Colonic mucosa (tissue), 4 donors: Measurements from ENCODE around the gene CES1. TPM values are rescaled to one million over a fixed set of nuclear protein-coding genes. Genes with fewer than 3 reads are reported as not detected.
"Not testable (repeated sequence)": the region's sequence is repeated elsewhere in the genome, so short reads cannot be mapped to it uniquely, and the experiment has no call there.

ENCODE experiments used
- DNase-seq: peaks from one replicate; pipeline ENCODE4 v3.0.0-alpha.2; 2020
- H3K27ac ChIP-seq: fragments of 200-600 bp; one replicate; pipeline ENCODE4 v1.8.0; 2021
- H3K27me3 ChIP-seq: fragments of 200-600 bp; one replicate; pipeline ENCODE4 v1.8.0; 2021
- H3K36me3 ChIP-seq: fragments of 200-600 bp; one replicate; pipeline ENCODE4 v1.8.0; 2021
- H3K4me1 ChIP-seq: fragments of 200-600 bp; one replicate; pipeline ENCODE4 v1.8.0; 2021; ENCODE audit warnings: mild to moderate bottlenecking
- H3K4me3 ChIP-seq: fragments of 200-600 bp; one replicate; pipeline ENCODE4 v1.8.0; 2021
- H3K9ac ChIP-seq, 2 donors: one replicate each; pipeline ENCODE4 v1.7.0; 2013; ENCODE audit warnings: control low read depth in 2 of 2, low read depth in 2 of 2, low read length in 2 of 2
- H3K9me3 ChIP-seq: fragments of 200-600 bp; one replicate; pipeline ENCODE4 v1.8.0; 2021
- intact Hi-C: fragments of 100-400 bp; cut with DNase I; formaldehyde crosslinking; loops from one replicate; pipeline ENCODE4 v1.14.1; 2022
- total RNA-seq, 2 donors: library from RNA; stranded (reverse); fragmentation: NEBNext Ultra II Directional in 1 of 2; extraction: Animal tissue kit (Norgen Biotek cat#: 25700) in 1 of 2; gene quantifications; one replicate each; pipeline ENCODE4 v1.2.1, GENCODE V29; 2021
- TF ChIP-seq, protein P1 (sequence below): fragments of 200-600 bp; IDR thresholded peaks from one replicate; pipeline ENCODE4 v1.8.0; 2022; ENCODE audit warnings: antibody characterized with exemption, mild to moderate bottlenecking
- donor health status: healthy.
- donor health status: DM: no; HTN: no; CAD: no.
- donor health status: DM: no; HTN: no; CAD: no.

CES1 gene
- total RNA-seq, 2 donors from 2014 or later, result 9.1 to 19.2 TPM

DNA sequence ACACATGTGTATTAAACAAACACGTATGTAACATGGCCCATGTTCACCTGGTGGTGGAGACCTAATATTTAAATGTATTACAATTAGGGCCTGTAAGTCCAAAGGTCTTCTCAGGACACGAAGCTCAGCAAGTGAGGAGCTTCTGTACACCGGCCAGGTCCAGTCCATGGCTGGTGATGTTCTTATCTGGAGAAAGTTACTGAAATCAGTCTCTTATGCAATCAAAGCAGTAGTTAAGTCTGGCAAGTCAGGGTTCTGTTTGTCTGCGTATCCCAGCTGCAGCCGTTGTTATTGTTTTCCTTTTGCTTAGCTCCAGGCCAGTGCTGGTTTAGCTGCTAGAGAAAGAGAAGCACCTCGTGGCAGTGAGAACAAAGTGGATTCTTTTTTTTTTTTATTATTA lies 41.4 kb downstream of the CES1 start:
- H3K27ac ChIP-seq, H3K4me1 ChIP-seq, DNase-seq, H3K27me3 ChIP-seq, H3K9ac ChIP-seq, H3K4me3 ChIP-seq, H3K9me3 ChIP-seq, H3K36me3 ChIP-seq, intact Hi-C loops: not testable (repeated sequence)

DNA sequence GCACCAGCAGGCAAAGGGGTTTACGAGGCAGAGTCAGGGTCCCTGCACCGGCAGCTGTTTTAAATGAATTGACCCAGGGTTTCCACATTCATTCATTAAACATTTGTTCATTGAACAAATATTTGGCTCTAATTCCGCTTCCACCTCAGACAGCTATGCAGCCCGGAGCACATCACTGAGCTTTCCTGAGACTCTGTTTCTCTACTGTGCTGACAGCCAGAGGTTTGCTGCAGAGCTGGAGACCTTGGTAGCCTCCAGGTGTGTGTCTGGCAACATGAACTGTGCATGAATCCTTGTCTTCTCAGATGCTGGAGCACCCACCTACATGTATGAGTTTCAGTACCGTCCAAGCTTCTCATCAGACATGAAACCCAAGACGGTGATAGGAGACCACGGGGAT lies 42.7 kb downstream of the CES1 start:
- H3K9me3 ChIP-seq, H3K27me3 ChIP-seq, H3K9ac ChIP-seq, H3K27ac ChIP-seq, H3K36me3 ChIP-seq, intact Hi-C loops, DNase-seq, H3K4me3 ChIP-seq, H3K4me1 ChIP-seq: not testable (repeated sequence)

DNA sequence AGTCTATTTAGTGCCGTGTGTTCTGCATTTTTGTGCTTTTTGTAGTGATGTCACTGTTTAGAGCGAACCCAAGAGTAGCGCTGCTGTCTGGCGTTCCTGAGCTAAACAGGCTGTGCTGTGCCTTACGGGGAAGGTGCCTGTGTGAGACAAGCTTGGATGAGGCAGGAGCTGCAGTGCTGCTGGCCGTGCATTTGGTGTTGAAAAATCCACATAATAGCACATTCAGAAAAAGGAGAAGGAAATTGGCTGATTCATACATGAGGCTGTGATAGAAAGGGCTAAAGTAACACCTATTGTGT lies 50.2 kb downstream of the CES1 start:
- intact Hi-C loops, H3K9me3 ChIP-seq, DNase-seq: not testable (repeated sequence)

DNA sequence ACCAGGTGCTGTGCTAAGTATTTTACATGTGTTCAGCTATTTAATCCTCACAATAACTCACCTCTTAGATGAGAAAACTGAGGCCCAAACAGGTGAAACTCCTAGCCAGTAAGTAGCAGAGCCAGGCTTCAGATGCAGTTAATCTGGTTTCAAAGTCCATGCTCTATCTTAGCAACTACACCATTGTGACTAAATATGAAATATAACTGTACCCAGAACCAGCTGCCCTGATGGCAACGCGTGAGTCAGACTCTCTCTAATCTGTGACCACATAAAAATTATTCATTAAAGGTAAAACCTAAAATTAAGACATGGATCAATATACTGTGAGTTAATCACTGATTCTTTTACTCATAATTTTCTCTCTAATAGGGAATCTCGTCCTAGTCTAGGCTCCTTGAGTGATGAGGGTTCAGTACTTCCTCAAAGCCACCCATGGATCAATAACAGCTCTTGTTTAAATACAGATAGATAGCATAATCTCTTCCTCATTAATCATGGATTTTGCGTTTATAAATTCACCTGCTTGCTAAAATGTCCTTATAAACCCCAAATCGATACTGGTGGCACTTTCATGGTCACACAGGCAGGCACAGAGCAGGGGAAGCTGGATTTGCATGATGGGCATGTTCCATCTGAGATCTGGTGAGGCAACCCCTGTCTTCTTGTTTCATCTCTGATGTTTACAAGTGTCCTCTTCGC lies 50.7 kb downstream of the CES1 start:
- H3K9ac ChIP-seq, DNase-seq, H3K9me3 ChIP-seq, intact Hi-C loops, H3K4me1 ChIP-seq, H3K4me3 ChIP-seq, H3K27me3 ChIP-seq, H3K27ac ChIP-seq, H3K36me3 ChIP-seq: not testable (repeated sequence)

More for the DNA sequence above, 50.2 kb downstream of the CES1 start:
- not testable (repeated sequence) for H3K36me3 ChIP-seq, H3K27ac ChIP-seq, H3K9ac ChIP-seq, H3K27me3 ChIP-seq, H3K4me1 ChIP-seq, H3K4me3 ChIP-seq

DNA sequence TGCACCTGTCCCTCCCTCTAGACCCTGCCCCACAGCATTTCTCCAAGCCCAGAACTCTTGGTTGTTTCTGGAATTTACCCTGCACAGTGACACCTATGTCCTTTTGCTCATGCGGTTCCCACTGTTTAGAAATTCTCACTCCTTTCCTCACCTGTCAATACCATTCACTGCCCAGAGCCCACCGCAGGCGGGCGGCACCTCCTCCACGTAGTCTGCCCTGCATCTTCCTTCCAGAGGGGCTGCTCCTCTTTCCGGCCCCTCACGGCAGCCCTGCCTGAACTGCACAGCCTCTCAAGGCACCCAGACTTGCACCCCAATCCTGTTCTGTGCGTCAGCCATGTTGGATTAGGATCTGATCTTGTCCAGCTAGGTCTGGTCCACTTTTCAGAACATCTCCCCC lies 51.4 kb downstream of the CES1 start:
- DNase-seq, H3K4me3 ChIP-seq, H3K27ac ChIP-seq, H3K36me3 ChIP-seq, H3K4me1 ChIP-seq, H3K9ac ChIP-seq, H3K9me3 ChIP-seq, H3K27me3 ChIP-seq, intact Hi-C loops: not testable (repeated sequence)

DNA sequence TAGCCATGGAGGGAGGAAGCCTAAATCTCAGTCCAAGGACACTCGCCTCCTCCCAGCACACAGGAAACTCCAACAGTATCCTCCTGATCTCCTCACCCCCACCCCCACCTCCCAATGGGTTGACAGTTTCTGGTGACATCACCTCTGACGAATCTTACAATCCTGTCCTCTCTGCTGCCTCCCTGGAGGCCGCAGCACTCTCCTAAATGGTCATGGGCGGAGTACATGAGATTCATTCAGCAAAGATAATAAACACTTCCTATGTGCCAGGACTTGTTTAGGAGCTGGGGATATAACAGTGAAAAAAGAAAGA lies 52.8 kb downstream of the CES1 start:
- H3K4me1 ChIP-seq, H3K36me3 ChIP-seq, H3K27ac ChIP-seq, H3K4me3 ChIP-seq, H3K9me3 ChIP-seq, DNase-seq, H3K9ac ChIP-seq, intact Hi-C loops, H3K27me3 ChIP-seq: not testable (repeated sequence)

DNA sequence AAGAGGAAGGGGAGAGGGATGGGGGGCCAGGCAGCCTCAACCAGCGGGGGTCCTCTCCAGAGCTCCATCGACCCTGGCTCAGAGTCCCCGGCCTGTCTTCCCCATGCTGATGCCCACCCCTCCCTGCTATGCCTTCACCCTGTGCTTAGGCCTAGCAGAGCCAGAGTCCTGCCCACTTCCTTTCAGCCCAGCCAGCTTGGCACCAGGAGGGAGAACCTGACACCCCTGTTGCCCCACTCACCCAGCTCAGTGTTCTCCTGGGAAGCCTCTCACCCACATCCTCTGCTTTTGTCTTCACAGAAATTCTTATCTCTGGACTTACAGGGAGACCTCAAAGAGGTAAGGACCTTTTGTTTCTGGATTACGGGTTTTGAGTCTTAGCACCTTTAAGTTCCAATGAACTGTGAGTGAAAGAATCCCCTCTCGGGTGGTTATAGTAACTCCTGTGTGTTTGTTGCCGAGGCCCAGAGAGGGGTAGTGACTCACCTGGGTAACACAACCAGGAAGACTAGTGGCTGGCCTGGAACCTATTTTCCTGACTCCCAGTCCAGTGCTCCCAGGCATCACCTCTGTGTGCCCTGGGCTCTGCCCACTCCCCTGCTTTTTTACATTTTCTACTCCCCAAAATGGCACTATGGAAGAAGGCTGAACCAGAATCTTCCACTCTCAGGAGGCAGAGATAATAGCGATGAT lies 53.3 kb downstream of the CES1 start:
- Histone ChIP-seq H3K27ac (no peak overlapping the region), H3K4me3 (no peak overlapping the region), H3K36me3 (no peaks in the 10 kb centered on the region), H3K4me1 (no peaks in the 10 kb centered on the region), H3K27me3 (no peaks in the 10 kb centered on the region), H3K9me3 (no peaks in the 10 kb centered on the region), H3K9ac (no peak overlapping the region)
- no peak for DNase-seq
- TF ChIP-seq, protein P1, sequence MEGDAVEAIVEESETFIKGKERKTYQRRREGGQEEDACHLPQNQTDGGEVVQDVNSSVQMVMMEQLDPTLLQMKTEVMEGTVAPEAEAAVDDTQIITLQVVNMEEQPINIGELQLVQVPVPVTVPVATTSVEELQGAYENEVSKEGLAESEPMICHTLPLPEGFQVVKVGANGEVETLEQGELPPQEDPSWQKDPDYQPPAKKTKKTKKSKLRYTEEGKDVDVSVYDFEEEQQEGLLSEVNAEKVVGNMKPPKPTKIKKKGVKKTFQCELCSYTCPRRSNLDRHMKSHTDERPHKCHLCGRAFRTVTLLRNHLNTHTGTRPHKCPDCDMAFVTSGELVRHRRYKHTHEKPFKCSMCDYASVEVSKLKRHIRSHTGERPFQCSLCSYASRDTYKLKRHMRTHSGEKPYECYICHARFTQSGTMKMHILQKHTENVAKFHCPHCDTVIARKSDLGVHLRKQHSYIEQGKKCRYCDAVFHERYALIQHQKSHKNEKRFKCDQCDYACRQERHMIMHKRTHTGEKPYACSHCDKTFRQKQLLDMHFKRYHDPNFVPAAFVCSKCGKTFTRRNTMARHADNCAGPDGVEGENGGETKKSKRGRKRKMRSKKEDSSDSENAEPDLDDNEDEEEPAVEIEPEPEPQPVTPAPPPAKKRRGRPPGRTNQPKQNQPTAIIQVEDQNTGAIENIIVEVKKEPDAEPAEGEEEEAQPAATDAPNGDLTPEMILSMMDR, result no peak
- intact Hi-C loops, result no loop called here

DNA sequence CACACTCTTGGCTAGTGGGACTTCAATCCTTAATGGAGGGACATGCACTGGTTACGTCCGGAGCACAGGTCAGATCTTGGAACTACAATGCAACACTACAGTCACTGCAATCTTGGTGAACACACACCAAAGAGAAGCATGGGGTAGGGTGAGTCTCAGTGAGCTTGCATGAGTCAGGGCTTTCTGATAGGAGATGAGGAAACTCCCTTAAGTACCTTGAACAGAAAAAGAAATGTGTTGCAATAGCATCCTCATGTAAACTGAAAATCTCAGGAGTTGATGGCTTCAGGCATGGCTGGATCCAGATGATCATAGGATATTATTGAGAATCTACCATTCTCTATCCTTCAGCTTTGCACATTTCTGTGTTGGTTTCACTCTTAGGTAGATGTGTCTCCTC lies 54.1 kb downstream of the CES1 start:
- no peak for DNase-seq
- intact Hi-C loops, result no loop called here
- Histone ChIP-seq H3K9ac (no peak overlapping the region), H3K27ac (no peak overlapping the region), H3K4me3 (no peak overlapping the region), H3K4me1 (no peaks in the 10 kb centered on the region), H3K36me3 (no peaks in the 10 kb centered on the region), H3K9me3 (no peaks in the 10 kb centered on the region), H3K27me3 (no peaks in the 10 kb centered on the region)
- TF ChIP-seq, protein P1, result no peak
